A673 (cell line): ENCODE results near the gene PLEKHB1. TPM values are rescaled to one million over a fixed set of nuclear protein-coding genes. Genes with fewer than 3 reads are reported as not detected.

Source experiments
- Bru-seq: library from RNA; stranded (reverse); fragments of 400-500 nt; gene quantifications from one replicate; lab custom pipeline; 2021; lab: Mats Ljungman, UMichigan
- BruChase-seq, 2 experiments: library from RNA; stranded (reverse); fragments of 400-500 nt; gene quantifications; one replicate each; lab custom pipeline; 2021; lab: Mats Ljungman, UMichigan
- BruUV-seq: library from RNA; stranded (reverse); fragments of 400-500 nt; replicated peaks from 2 replicates; lab custom pipeline; 2021; lab: Mats Ljungman, UMichigan
- CTCF ChIA-PET: fragments of 300-600 bp; sonication (Branson Sonifier 250); formaldehyde crosslinking; loops from one replicate; lab custom pipeline; 2022; ENCODE audit warnings: antibody characterized with exemption; lab: Charles Lee
- POLR2A ChIA-PET: fragments of 300-600 bp; sonication (Branson Sonifier 250); formaldehyde crosslinking; loops from one replicate; lab custom pipeline; 2022; ENCODE audit warnings: antibody characterized with exemption; ENCODE audit not compliant: low non-redundant PET; lab: Charles Lee
- DNase-seq: peaks from one replicate; pipeline ENCODE4 v3.0.0-alpha.2; 2015; ENCODE audit warnings: low spot score
- H3K27ac ChIP-seq: fragments of 200-600 bp; sonication (generic); 2 replicates; pipeline ENCODE4 v1.5.1; 2016; ENCODE audit warnings: mixed run types, low read depth, mild to moderate bottlenecking, mixed read lengths, antibody characterized with exemption, low read length; ENCODE audit not compliant: poor library complexity, severe bottlenecking
- H3K27me3 ChIP-seq: fragments of 200-600 bp; sonication (generic); replicated peaks from 2 replicates; pipeline ENCODE4 v1.6.1; 2017; ENCODE audit warnings: mixed run types, low read depth, mild to moderate bottlenecking, mixed read lengths, antibody characterized with exemption, low read length; ENCODE audit not compliant: insufficient read depth, poor library complexity
- H3K36me3 ChIP-seq: fragments of 200-600 bp; sonication (generic); 2 replicates; pipeline ENCODE4 v1.6.1; 2016; ENCODE audit warnings: mixed run types, mild to moderate bottlenecking, mixed read lengths, antibody characterized with exemption, low read length; ENCODE audit not compliant: insufficient read depth, poor library complexity, severe bottlenecking
- H3K4me1 ChIP-seq: fragments of 200-600 bp; sonication (generic); 2 replicates; pipeline ENCODE4 v1.6.1; 2017; ENCODE audit warnings: mixed run types, mild to moderate bottlenecking, mixed read lengths, antibody characterized with exemption, low read length; ENCODE audit not compliant: insufficient read depth, poor library complexity, severe bottlenecking
- H3K4me3 ChIP-seq: fragments of 200-600 bp; sonication (generic); 2 replicates; pipeline ENCODE4 v1.5.1; 2016; ENCODE audit warnings: low read depth, mixed run types, mild to moderate bottlenecking, mixed read lengths, low read length; ENCODE audit not compliant: poor library complexity, severe bottlenecking
- H3K9me3 ChIP-seq: fragments of 200-600 bp; sonication (generic); 2 replicates; pipeline ENCODE4 v1.6.1; 2016; ENCODE audit warnings: mixed run types, low read depth, mild to moderate bottlenecking, mixed read lengths, antibody characterized with exemption, low read length; ENCODE audit not compliant: poor library complexity, severe bottlenecking
- CTCF ChIP-seq: fragments of 300-800, 200-600 bp; sonication (generic); conservative IDR thresholded peaks from 2 replicates; pipeline ENCODE4 v1.5.1; 2017; ENCODE audit warnings: low read depth, mild to moderate bottlenecking, antibody characterized with exemption, low read length, moderate library complexity, mixed read lengths
- EZH2 ChIP-seq: fragments of 200-600 bp; sonication (generic); IDR thresholded peaks from 2 replicates; pipeline ENCODE4 v1.6.1; 2017; ENCODE audit warnings: borderline replicate concordance, low read depth, mild to moderate bottlenecking, mixed read lengths, antibody characterized with exemption, low read length; ENCODE audit not compliant: poor library complexity, severe bottlenecking
- intact Hi-C: fragments of 100-400 bp; cut with micrococcal nuclease; formaldehyde crosslinking; loops from one replicate; pipeline ENCODE4 v1.10.0; 2022; ENCODE audit not compliant: unreplicated experiment
- long read RNA-seq: library from polyadenylated mRNA; stranded (forward); transcript quantifications from one replicate; pipeline ENCODE4 v2.0.0, GENCODE V29; 2022
- total RNA-seq: library from RNA; stranded (reverse); gene quantifications from 2 replicates; pipeline ENCODE4 v1.2.3, GENCODE V29; 2021

Gene PLEKHB1
- total RNA-seq = 0.15 TPM in 1 of 2 replicates, not detected in the other
- not detected for Bru-seq, nascent RNA
- not detected for BruChase-seq, experiment 1, labeled RNA remaining after a 2-hour chase
- BruChase-seq, experiment 2, labeled RNA remaining after a 6-hour chase = not detected
- long read RNA-seq, partial matches to known transcripts = 0 of 2 reads
- long read RNA-seq, other reads (novel, unspliced or antisense) = 1 of 2 reads

GRCh38 chr11:73645972-73646631, at the start of gene PLEKHB1:
Gene PLEKHB1 (plus strand): TSS chr11:73646581. CDS start chr11:73646609, 28 bp downstream.
- POLR2A ChIA-PET = no interaction called here
- no peak within 1 kb of the TSS for H3K27ac ChIP-seq
- intact Hi-C loops = no loop called here
- H3K36me3 ChIP-seq = no peaks in the 10 kb centered on the region
- TF ChIP-seq EZH2 (no peak), CTCF (no peak)
- H3K27me3 ChIP-seq = no peaks in the 10 kb centered on the region
- H3K4me3 ChIP-seq = no peak within 1 kb of the TSS
- BruUV-seq = no TSS peak
- CTCF ChIA-PET = interaction anchor here (1.0 to 1.3 kb wide), 2 partner anchors 14 to 167 kb away, joined by 3 read pairs; no protein-coding TSS in a partner anchor
- no peaks in the 10 kb centered on the region for H3K9me3 ChIP-seq
- no peaks in the 10 kb centered on the region for H3K4me1 ChIP-seq
- DNase-seq = no peak

- Histone ChIP-seq H3K36me3 (no peaks in the 10 kb centered on the region), H3K4me3 (peak overlapping the region; percentile 95), H3K9me3 (no peaks in the 10 kb centered on the region), H3K4me1 (peaks cover 31% of the 10 kb centered on the region), H3K27ac (peak overlapping the region; percentile 87), H3K27me3 (no peaks in the 10 kb centered on the region)
- CTCF ChIA-PET = interaction anchor here (1.7 kb wide), 1 partner anchor 28 kb away, joined by 7 read pairs; no protein-coding TSS in a partner anchor
- no peak for TF ChIP-seq CTCF
- no peak for TF ChIP-seq EZH2
- POLR2A ChIA-PET = no interaction called here
- intact Hi-C loops = loop anchor here (5.0 kb wide), 1 partner anchor 120 kb away; no protein-coding TSS in a partner anchor
- no TSS peak for BruUV-seq
- no peak for DNase-seq
These were observed 48.9 kb upstream of the PLEKHB1 start for GRCh38 chr11:73597336-73597955.

- H3K27ac ChIP-seq = peak within 1 kb of the TSS; percentile 87
- H3K27me3 ChIP-seq = no peaks in the 10 kb centered on the region
- no peaks in the 10 kb centered on the region for H3K36me3 ChIP-seq
- peak within 1 kb of the TSS; percentile 95 for H3K4me3 ChIP-seq
- intact Hi-C loops = loop anchor here (5.0 kb wide), 1 partner anchor 121 kb away; no protein-coding TSS in a partner anchor
- TF ChIP-seq EZH2 = no peak
- TF ChIP-seq CTCF = peak; percentile 40; the same call in 1 of the 2 replicates
- H3K4me1 ChIP-seq = peaks cover 30% of the 10 kb centered on the region
- no TSS peak for BruUV-seq
- H3K9me3 ChIP-seq = no peaks in the 10 kb centered on the region
- peak; percentile 100 for DNase-seq
- ChIA-PET POLR2A (interaction anchor here (0.9 kb wide), 1 partner anchor 291 kb away, joined by 4 read pairs; no protein-coding TSS in a partner anchor), CTCF (interaction anchor here (0.6 to 1.7 kb wide), 5 partner anchors 28 to 854 kb away, joined by 3 to 7 read pairs (median 5); no protein-coding TSS in a partner anchor)
These were observed 48.2 kb upstream of the PLEKHB1 start, which contains the start of gene FAM168A for GRCh38 chr11:73597956-73598718. Gene FAM168A (minus strand): TSS chr11:73598112. CDS start chr11:73468474, 129,638 bp downstream.
